Measurements from ENCODE around the gene HTR5A.

- TF ChIP-seq, protein P1, sequence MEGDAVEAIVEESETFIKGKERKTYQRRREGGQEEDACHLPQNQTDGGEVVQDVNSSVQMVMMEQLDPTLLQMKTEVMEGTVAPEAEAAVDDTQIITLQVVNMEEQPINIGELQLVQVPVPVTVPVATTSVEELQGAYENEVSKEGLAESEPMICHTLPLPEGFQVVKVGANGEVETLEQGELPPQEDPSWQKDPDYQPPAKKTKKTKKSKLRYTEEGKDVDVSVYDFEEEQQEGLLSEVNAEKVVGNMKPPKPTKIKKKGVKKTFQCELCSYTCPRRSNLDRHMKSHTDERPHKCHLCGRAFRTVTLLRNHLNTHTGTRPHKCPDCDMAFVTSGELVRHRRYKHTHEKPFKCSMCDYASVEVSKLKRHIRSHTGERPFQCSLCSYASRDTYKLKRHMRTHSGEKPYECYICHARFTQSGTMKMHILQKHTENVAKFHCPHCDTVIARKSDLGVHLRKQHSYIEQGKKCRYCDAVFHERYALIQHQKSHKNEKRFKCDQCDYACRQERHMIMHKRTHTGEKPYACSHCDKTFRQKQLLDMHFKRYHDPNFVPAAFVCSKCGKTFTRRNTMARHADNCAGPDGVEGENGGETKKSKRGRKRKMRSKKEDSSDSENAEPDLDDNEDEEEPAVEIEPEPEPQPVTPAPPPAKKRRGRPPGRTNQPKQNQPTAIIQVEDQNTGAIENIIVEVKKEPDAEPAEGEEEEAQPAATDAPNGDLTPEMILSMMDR (IDR thresholded peaks at IDR 0.05) = no peak
- no peak for TF ChIP-seq EZH2 (IDR thresholded peaks at IDR 0.05; ENCODE audit: borderline replicate concordance, insufficient read depth, low read depth, low read length, poor library complexity, severe bottlenecking)
Measured at GRCh38 chr7:155103839-155104238, 33.7 kb downstream of the HTR5A start.
